Colon (tissue), 2 donors: ENCODE measurements around the gene ENTPD1.

Experiments
- FAIRE-seq: peaks from 2 replicates; lab custom pipeline; 2012; peaks lifted over from hg19 to GRCh38; lab: Jason Lieb, UNC
- donor health status: control.
- donor health status: control.

The ENTPD1 gene

GRCh38 chr10:95831515-95831914, 75.6 kb downstream of the ENTPD1 start:
- FAIRE-seq = no peak

GRCh38 chr10:95832216-95833041, 76.5 kb downstream of the ENTPD1 start:
- FAIRE-seq = no peak

GRCh38 chr10:95833042-95833610, 77.2 kb downstream of the ENTPD1 start:
- no peak for FAIRE-seq

- no peak for FAIRE-seq
These were observed 78.4 kb downstream of the ENTPD1 start for GRCh38 chr10:95834406-95834805.

GRCh38 chr10:95835149-95835860, 79.3 kb downstream of the ENTPD1 start:
- FAIRE-seq = no peak

- FAIRE-seq = no peak
These were observed 79.9 kb downstream of the ENTPD1 start for GRCh38 chr10:95835911-95836310.

- FAIRE-seq = no peak
These were observed 80.8 kb downstream of the ENTPD1 start for GRCh38 chr10:95836610-95837355.

- no peak for FAIRE-seq
These were observed 81.4 kb downstream of the ENTPD1 start for GRCh38 chr10:95837356-95837776.

GRCh38 chr10:95837783-95838182, 81.8 kb downstream of the ENTPD1 start:
- no peak for FAIRE-seq

GRCh38 chr10:95840121-95840520, 84.2 kb downstream of the ENTPD1 start:
- no peak for FAIRE-seq

- FAIRE-seq = no peak
These were observed 84.7 kb downstream of the ENTPD1 start for GRCh38 chr10:95840681-95841080.

GRCh38 chr10:95841661-95842498, 85.9 kb downstream of the ENTPD1 start:
- FAIRE-seq = peak; percentile 84

- FAIRE-seq = no peak
These were observed 89.4 kb downstream of the ENTPD1 start for GRCh38 chr10:95845411-95845810.

GRCh38 chr10:95847007-95847406, 91.0 kb downstream of the ENTPD1 start:
- no peak for FAIRE-seq

- no peak for FAIRE-seq
These were observed 92.9 kb downstream of the ENTPD1 start for GRCh38 chr10:95848841-95849240.

- FAIRE-seq = no peak
These were observed 94.8 kb downstream of the ENTPD1 start for GRCh38 chr10:95850791-95851190.

GRCh38 chr10:95860166-95860940, 104.4 kb downstream of the ENTPD1 start:
- FAIRE-seq = no peak

GRCh38 chr10:95861386-95861785, 105.4 kb downstream of the ENTPD1 start:
- no peak for FAIRE-seq

GRCh38 chr10:95864906-95865813, 109.2 kb downstream of the ENTPD1 start:
- FAIRE-seq = no peak
